Measurements from ENCODE around the gene ZNF19.

The ZNF19 gene

GRCh38 chr16:71426069-71426879 is 62.9 kb downstream of the ZNF19 start:
- H3K4me3 ChIP-seq (ENCODE audit: low read depth, low read length): peak overlapping the region; percentile 41
- no peak for TF ChIP-seq CTCF (IDR thresholded peaks at IDR 0.05; ENCODE audit: low read depth, low read length)
- peak; percentile 76 for DNase-seq (ENCODE audit: low read depth, low spot score)
- in situ Hi-C loops (cut with HindIII; ENCODE audit: low sequenced_read_pairs): no loop called here

DNA sequence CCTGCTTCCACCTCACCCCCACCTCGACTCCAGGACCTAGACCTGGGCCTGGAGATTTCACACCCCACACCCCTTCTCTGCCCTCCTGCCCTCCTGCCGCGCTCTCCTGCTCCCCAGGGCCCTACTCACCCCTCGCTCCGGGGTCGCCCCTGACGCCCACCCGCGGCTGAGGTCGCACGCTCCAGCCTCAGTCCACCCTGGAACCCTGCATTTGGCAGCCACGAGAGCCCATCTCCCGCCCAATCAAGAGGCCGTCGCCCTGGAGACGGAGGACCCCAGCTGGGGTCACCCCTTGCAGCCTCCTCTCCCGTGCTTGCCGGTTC is 63.4 kb downstream of the ZNF19 start:
- peak overlapping the region; percentile 41 for H3K4me3 ChIP-seq (ENCODE audit: low read depth, low read length)
- in situ Hi-C loops (cut with HindIII; ENCODE audit: low sequenced_read_pairs): no loop called here
- no peak for DNase-seq (ENCODE audit: low read depth, low spot score)
- no peak for TF ChIP-seq CTCF (IDR thresholded peaks at IDR 0.05; ENCODE audit: low read depth, low read length)

DNA sequence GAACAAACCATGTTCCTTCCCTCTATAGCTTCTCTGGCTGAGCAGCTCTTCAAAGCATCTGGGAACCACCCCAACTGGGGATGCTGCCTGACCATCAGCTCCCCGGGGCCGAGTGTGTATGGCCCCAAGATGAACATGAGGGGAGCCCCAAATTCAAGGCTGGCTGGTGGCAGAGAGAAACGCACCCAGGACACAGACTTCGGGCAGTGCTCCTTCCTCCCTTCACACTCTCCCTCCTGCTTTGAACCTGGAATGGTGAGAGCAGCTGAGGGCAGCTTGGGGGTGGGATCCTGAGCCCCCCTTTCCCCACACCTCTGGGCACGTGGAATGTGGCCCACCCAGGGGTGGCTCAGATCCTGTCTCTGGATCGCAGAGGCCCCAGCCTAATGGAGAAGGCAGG is 64.5 kb downstream of the ZNF19 start:
- TF ChIP-seq CTCF (IDR thresholded peaks at IDR 0.05; ENCODE audit: low read depth, low read length): no peak
- no peak overlapping the region for H3K4me3 ChIP-seq (ENCODE audit: low read depth, low read length)
- in situ Hi-C loops (cut with HindIII; ENCODE audit: low sequenced_read_pairs): no loop called here
- no peak for DNase-seq (ENCODE audit: low read depth, low spot score)

DNA sequence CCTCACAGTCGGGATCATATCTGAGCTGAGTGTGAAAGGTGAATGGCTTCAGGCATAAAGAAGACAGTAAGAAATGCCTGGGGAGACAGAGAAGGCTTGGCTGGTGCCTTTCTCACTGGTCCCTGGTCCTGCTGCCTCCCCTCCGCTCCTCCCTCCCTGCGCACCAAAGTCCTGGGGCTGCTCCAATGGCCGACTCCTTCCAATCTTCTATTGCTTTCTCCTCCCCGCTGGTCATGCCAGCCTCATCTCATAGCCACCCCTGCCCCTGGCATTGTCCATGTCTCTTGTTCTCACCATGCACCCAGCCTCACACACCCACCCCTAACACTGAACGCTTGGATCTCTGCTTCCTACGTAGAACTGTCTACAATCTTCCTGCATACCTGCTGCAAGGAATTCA is 65.3 kb downstream of the ZNF19 start:
- in situ Hi-C loops (cut with HindIII; ENCODE audit: low sequenced_read_pairs): no loop called here
- TF ChIP-seq CTCF (IDR thresholded peaks at IDR 0.05; ENCODE audit: low read depth, low read length): no peak
- H3K4me3 ChIP-seq (ENCODE audit: low read depth, low read length): no peak overlapping the region
- DNase-seq (ENCODE audit: low read depth, low spot score): no peak

All from astrocyte of the spinal cord (primary cell).